Activated CD8-positive, alpha-beta memory T cell treated with anti-CD3 and anti-CD28 coated beads for 36 hours (primary cell): ENCODE results near the gene PHC2. TPM values are rescaled to one million over a fixed set of nuclear protein-coding genes. Genes with fewer than 3 reads are reported as not detected.

ENCODE experiments used
- CTCF ChIA-PET: fragments of 350-600 bp; sonication (Branson Sonifier 250); formaldehyde crosslinking; loops from one replicate; lab custom pipeline; 2021; ENCODE audit warnings: antibody characterized with exemption; lab: Charles Lee
- POLR2A ChIA-PET: fragments of 350-600 bp; sonication (Branson Sonifier 250); formaldehyde crosslinking; loops from one replicate; lab custom pipeline; 2021; ENCODE audit warnings: antibody characterized with exemption; lab: Charles Lee
- total RNA-seq, 2 experiments: library from RNA; stranded (reverse); gene quantifications; one replicate each; pipeline ENCODE4 v1.2.3, GENCODE V29; 2021

Gene PHC2
- total RNA-seq, 2 experiments from 2014 or later: 23.9 to 25.5 TPM

GRCh38 chr1:33396188-33397124 lies 34.4 kb downstream of the PHC2 start:
- CTCF ChIA-PET: interaction anchor here (1.0 kb wide), 1 partner anchor 73 kb away, joined by 3 read pairs; no protein-coding TSS in a partner anchor
- POLR2A ChIA-PET: no interaction called here

GRCh38 chr1:33394770-33395169 lies 36.1 kb downstream of the PHC2 start:
- POLR2A ChIA-PET: no interaction called here

GRCh38 chr1:33393991-33394390 lies 36.9 kb downstream of the PHC2 start:
- POLR2A ChIA-PET: no interaction called here
- CTCF ChIA-PET: no interaction called here

More at GRCh38 chr1:33394770-33395169, 36.1 kb downstream of the PHC2 start:
- CTCF ChIA-PET: no interaction called here

GRCh38 chr1:33393524-33393923 lies 37.4 kb downstream of the PHC2 start:
- CTCF ChIA-PET: interaction anchor here (0.6 kb wide), 1 partner anchor 95 kb away, joined by 3 read pairs; no protein-coding TSS in a partner anchor
- POLR2A ChIA-PET: no interaction called here

- ChIA-PET POLR2A (no interaction called here), CTCF (no interaction called here)
Measured at GRCh38 chr1:33392639-33393038, 38.3 kb downstream of the PHC2 start.

- CTCF ChIA-PET: interaction anchor here (0.6 kb wide), 1 partner anchor 25 kb away, joined by 3 read pairs; no protein-coding TSS in a partner anchor
- POLR2A ChIA-PET: no interaction called here
Measured at GRCh38 chr1:33392206-33392605, 38.7 kb downstream of the PHC2 start.

- CTCF ChIA-PET: interaction anchor here (0.6 kb wide), 1 partner anchor 25 kb away, joined by 3 read pairs; no protein-coding TSS in a partner anchor
Measured at GRCh38 chr1:33391343-33392078, 39.4 kb downstream of the PHC2 start.

GRCh38 chr1:33390542-33390941 lies 40.4 kb downstream of the PHC2 start:
- CTCF ChIA-PET: no interaction called here
- POLR2A ChIA-PET: no interaction called here

More at GRCh38 chr1:33391343-33392078, 39.4 kb downstream of the PHC2 start:
- POLR2A ChIA-PET: no interaction called here

GRCh38 chr1:33388805-33389771 lies 41.8 kb downstream of the PHC2 start:
- CTCF ChIA-PET: no interaction called here
- POLR2A ChIA-PET: no interaction called here

GRCh38 chr1:33387625-33388024 lies 43.3 kb downstream of the PHC2 start:
- ChIA-PET CTCF (no interaction called here), POLR2A (no interaction called here)

GRCh38 chr1:33385251-33385650 lies 45.6 kb downstream of the PHC2 start:
- ChIA-PET POLR2A (no interaction called here), CTCF (no interaction called here)

GRCh38 chr1:33384040-33384812 lies 46.7 kb downstream of the PHC2 start:
- POLR2A ChIA-PET: no interaction called here
- CTCF ChIA-PET: no interaction called here

- POLR2A ChIA-PET: no interaction called here
- CTCF ChIA-PET: interaction anchor here (0.7 kb wide), 1 partner anchor 24 kb away, joined by 3 read pairs; no protein-coding TSS in a partner anchor
Measured at GRCh38 chr1:33383489-33383888, 47.4 kb downstream of the PHC2 start.

- ChIA-PET CTCF (interaction anchor here (0.7 kb wide), 1 partner anchor 24 kb away, joined by 3 read pairs; no protein-coding TSS in a partner anchor), POLR2A (no interaction called here)
Measured at GRCh38 chr1:33382661-33383415, 48.1 kb downstream of the PHC2 start.

GRCh38 chr1:33381977-33382376 lies 48.9 kb downstream of the PHC2 start:
- ChIA-PET POLR2A (no interaction called here), CTCF (no interaction called here)

GRCh38 chr1:33380811-33381210 lies 50.1 kb downstream of the PHC2 start:
- POLR2A ChIA-PET: no interaction called here
- CTCF ChIA-PET: no interaction called here

- ChIA-PET CTCF (interaction anchor here (1.3 kb wide), 1 partner anchor 11 kb away, joined by 3 read pairs; no protein-coding TSS in a partner anchor), POLR2A (no interaction called here)
Measured at GRCh38 chr1:33379631-33380354, 51.1 kb downstream of the PHC2 start.
